GM21529 (cell line): ENCODE measurements around the gene MECP2.

ENCODE experiments used
- ATAC-seq: cut with Tn5 transposase; IDR thresholded peaks from one replicate; pipeline ENCODE4 v1.9.1; 2021; ENCODE audit not compliant: unreplicated experiment

MECP2 gene

DNA sequence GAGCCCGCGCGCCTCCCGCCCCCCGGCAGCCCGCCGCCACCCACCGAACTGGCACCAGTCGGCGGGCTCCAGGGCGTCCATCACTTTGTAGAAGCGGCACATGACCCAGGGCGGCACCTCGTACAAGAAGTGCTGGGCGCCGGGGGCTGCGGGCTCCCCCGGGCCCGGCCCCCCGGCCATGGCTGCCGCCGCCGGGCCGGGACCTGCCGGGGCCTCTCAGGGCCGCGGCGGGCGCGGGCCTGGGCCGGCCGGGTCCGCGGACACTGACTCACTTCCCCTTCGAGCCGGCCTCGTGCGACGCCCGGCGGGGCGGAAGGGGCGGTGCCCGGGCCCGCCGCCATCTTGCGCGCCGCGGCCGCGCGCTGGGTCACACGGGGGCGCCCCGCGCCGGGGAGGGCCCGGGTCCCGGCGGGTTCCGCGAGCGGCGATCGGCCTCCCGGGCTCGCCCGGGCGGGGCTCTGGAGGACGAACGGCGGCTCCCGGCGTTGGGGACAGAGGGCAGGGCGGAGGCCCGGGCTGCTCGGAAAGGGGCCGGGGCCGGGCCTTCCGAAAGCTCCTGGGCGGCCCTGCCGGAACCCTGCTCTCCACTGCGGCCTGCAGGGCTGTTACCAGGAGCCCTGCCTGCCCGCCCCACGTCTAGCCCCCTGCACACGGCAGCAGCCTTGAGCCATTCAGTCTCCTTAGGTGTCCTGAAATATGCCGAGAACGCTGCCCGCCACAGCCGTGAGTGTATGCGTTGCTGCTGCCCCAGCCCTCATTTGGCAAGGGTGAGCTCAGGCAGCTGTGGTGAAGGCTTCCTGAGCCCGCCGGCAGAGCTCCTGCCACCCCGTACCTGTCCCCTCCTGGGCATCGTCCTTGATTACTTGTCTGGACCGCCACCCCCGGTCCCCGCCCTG, 77.6 kb downstream of the MECP2 start, which contains the start of gene IRAK1:
Gene IRAK1 (minus strand): TSS at position 270 of the 896 bp plus-strand sequence. CDS start 90 bp downstream, at position 180.
- peak; percentile 55 for ATAC-seq

DNA sequence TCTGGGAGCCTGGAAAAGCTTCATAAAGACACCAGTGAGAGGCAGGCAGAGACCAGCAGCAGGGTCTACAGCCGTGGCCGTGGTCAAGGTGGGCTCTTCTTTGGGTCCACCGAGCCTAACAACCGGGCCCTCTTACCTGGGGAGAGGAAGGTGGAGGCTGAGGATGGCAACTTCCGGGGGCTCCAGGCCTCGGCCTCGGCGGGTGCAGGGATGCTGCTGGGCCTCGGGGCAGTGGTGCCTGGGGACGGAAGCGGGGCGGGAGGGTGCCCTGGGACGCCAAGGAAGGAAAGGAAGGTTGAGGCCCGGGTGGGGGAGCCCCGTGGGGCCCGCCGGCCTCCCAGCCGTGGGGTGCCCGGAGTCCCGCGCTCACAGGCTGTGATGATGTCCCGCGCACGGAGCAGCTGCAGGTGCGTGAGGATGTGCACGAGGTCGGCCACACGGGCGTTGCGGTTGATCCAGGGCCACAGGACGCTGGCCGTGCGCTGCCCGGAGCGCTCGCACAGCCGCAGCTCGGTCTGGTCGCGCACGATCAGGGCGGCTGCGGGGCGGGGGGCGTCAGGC, 78.4 kb downstream of the MECP2 start:
- peak; percentile 11 for ATAC-seq

DNA sequence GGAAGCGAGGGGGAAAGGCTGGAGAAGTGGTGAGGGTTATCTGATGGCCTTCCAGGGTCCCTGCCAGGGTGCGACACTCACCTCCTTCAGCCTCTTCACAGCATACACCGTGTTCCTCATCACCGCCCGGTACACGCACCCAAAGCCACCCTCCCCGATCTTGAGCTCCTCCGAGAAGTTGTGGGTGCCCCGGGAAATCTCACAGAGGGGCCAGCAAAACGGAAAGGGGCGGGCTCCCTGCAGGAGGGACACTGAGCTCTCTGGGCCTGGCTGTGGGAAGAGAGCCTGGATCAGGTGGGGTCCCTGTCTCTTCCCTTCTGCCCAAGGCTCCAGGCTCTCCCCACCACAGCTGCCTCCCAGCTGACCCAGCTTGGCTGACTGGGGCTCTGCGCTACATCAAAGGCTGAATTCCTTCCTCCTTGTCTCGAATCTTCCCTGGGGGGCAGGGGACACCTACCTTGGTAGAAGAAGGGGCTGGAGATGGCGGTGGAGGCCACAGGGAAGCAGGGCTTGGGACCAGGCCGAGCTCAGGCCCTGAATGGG, 78.9 kb downstream of the MECP2 start:
- no peak for ATAC-seq

DNA sequence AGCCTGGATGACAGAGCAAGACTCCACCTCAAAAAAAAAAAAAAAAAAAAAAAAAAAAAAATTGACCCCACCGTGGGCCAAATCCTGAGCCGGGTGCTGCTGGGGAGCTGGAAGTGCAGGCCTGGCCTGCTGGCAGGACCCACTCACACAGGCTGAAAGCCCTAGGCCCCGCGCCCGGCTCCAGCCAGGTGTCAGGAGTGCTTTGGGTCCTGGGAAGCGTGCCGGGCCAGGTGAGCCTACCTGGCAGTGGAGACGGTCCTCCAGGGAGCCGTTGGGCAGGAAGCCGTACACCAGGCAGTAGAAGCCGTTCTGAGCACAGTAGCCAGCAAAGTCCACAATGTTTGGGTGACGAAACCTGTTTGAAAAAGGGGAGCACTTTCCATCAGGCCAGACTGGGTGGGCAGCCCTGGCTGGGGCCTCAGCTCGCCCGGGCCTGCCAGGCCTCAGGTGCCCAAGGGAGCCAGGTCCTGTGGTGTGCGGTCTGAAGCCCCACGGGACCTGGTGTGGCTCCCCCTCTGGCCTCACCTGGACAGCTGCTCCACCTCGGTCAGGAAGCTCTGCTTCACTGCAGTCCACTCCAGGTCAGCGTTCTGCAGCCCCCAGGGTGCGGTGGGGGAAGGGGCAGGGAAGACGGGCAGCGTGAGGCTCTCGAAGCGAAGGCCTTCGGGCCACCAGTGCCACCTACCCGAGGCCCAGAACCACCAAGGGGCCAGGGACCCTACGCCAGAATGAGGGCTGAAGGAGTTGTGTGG, 79.6 kb downstream of the MECP2 start:
- ATAC-seq, result no peak

DNA sequence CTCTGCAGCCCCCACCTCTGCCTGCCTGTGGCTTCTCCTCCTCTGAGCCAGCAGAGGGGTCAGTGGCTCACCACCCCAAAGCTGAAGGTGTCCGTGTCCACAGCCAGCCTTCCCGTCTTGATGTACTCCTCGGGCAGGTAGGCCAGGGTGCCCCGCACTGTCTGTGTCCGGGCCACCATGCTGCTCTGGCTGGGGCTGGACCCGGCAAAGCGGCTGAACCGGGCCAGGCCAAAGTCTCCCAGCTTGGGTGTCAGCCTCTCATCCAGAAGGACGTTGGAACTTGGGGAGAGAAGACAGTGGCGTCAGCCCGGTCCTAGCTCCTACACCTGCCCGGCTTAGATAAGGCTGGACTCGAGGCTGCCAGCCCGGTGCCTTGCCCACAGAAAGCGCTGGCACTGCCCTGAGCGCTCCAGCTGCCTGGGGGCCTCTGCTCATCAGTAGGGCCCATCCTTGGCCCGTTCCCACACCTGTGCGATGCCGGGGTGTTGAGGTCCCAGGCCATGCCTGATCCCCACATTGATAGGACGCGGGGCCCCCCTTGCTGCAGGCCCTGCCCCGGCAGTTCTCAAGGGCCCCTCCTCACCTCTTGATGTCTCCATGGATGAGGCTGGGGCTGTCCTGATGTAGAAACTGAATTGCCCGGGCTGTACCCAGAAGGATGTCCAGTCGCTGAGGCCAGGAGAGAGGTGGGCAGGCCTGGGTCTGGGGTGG, 81.0 kb downstream of the MECP2 start:
- ATAC-seq, result no peak

DNA sequence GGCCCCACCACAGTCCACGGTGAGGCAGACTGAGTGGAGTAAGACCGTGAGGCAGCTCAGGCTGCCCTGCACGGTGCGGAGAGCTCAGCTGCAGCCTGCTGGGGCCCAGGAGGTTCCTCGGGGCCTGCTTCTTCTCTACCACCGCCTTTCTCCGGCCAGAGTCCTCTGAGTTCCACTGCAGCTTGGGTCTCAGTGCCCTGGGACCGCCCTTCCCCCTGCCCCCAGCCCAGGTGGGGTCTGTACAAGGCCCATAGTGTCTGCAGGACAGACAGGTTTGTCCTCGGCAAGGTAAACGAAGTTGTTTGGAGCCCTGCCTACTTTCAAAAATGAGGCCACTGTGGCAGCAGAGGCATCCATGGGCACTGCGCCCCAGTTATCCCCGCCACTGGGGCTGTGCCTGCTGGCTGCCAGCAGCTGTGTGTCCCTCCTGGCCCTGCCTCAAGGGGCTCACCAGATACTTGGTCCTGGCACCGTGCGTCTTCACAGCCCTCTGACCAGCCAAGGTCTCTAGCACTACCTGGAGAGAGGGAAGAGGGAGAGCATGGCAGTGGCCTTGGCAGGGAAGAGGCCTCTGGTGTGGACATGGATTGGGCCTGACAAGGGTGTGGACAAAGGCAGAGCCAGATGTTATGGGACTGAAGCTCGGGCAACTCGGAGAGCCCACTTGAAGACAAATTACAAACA, 81.8 kb downstream of the MECP2 start:
- ATAC-seq, result no peak

DNA sequence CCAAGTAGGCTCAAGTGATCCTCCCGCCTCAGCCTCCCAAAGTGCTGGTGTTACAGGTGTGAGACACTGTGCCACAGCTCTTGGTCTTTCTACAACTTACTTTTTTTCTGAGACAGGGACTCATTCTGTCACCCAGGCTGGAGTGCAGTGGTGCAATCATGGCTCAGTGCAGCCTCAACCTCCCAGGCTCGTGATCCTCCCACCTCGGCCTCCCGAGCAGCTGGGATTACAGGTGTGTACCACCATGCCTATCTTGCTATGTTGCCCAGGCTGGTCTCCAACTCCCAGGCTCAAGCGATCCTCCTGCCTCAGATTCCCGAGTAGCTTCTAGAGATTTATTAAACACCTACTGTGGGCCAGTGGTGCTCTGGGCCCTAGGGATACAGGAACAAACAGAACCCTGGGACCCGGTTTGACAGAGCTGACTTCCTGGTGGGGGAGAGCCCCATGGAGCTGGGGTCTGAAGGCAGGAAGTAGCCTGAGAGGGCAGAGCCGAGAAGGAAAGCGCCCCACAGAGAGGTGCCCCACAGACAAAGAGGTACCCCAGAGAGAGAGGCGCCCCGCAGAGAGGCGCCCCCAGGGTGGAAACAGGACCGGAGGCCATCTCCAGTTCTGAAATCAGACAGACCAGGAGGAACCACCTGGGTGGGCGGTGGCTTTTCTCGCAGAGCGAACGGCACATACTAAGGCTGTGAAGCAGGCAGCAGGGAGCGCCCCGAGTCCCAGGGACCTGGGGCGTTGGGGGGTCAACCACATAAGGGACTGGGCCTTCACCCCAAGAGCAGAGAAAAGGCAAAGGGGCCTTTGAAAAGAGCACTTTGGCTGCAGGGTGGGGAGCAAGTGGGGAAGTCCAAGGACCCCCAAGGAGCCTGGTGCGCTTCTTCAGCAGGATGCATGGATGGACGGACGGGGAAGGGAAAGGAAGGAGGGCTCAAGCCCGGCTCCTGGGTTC, 82.8 kb downstream of the MECP2 start:
- ATAC-seq, result no peak

DNA sequence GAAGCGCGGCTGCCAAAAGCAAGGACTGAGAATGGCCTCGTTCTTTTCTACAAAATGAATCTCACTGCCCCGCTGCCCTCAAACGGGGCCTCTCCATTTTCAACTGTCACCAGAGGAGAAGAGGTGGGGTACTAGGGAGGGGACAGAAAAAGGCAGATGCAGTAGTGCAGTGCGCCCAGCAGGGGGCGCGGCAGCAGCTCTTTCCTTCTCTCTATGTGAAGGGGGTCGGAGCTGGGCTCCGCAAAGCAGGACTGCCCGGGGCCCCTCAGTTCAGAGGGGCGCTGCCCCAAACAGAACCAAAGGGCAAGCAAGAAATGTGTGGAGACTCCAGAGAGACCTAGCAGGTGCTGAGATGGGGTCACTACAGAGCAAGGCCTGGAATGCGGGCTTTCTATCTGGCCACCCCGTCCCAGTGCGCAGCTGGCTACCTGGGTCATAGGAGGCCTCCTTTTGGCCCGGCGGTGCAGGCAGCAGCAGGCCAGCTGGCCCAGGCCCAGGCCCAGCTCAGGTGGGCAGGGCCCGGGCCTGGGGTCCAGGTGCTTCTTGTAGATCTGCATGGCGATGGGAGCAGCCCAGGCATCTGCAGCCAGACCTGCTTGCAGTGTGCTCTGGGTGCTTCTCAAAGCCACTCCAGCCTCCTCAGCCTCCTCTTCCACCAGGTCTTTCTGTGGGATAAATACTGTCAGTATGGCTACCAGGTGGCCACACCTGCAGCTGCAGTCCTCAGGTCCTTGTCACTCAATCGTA, 83.7 kb downstream of the MECP2 start:
- ATAC-seq, result peak; percentile 44

DNA sequence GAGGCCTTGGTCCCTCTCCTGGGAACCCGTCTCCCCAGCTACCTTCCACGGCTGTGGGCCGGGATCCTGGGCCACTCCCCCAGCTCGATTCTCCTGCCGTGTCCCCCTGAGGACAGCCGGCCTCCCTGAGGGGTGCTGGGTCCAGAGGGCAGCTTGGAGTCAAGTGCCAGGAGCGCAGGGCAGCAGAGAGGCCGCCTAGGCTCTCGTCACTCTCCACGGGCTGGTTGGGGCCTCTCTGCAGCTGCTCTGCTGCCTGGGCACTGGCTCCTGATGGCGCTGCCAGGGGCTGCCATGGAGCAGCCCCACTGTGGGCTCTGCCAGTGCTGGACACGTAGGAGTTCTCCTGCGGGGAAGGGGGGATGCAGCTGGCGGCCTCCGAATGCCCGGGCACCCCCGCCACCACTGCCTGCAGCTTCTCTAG, 84.5 kb downstream of the MECP2 start:
- ATAC-seq, result no peak

DNA sequence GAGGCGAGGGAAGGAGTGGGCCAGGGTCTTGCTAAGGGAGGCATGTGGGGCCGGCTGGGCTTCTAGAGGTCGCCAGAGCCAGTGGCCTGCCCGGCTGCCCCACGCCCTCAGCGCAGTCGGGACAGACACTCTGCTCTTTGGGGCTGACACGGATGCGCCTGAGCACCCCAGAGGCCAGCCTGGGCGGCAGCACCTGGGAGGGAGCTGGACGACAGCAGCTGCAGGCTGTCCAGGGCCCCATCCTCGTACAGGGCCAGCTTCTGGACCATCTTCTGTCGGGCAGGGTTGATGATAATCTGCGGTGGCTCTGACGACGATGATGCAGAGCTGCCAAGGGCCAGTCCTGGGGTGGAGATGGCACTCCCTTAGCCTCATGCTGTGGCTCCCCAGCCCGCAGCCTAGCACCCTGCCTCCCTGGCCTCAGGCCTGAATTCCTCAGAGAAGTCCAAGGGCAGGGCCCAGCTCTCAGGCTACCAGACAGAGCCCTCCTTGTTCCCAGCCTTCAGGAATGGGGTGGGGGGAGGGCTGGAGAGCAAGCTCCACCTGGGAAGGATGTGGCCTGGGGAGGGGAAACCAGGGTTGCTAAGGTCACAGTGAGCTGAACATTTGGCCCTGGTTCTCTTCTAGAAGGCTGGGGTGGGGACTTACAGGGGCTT, 85.1 kb downstream of the MECP2 start:
- no peak for ATAC-seq

DNA sequence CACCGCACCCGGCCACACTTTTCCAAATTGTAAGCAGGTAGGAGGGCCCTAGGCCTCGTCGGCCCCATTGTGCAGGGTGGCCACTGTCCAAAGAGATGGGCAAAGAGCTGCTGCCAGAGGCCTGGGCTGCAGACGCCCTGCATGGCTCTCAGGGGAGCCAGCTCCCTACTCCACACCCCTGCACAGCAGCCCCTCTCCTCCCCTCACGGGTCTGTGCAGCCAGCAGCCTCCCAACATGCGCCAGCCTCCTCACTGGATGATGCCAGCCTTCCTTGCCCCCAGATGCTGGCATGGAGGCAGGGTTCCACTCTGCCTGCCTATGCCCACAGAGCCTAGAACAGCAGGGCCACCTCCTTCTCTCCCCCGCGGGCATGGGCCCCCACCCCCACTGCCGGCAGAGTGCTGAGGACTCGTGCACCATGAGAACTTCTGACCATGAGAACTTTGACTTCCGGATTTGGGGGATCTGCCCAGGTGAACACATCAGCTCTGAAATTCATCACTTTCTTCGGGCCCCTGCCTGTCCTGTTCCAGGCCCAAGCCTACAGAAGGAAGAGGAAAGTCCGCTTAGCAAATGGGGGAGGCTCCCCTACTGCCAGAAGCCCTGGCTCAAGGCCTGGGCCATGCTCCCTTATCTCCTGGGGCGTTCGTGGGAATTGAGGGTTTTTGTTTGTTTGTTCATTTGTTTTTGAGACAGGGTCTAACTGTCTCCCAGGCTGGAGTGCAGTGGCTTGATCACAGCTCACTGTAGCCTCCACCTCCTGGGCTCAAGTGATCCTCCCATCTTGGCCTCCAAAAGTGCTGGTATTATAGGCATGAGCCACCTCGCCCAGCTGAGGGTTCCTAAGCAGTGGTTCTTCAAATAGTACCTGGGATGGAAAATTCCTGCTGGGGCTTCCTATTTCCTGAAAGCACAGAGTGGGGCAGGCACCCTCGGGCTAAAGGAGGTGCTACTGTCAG, 85.9 kb downstream of the MECP2 start:
- no peak for ATAC-seq

DNA sequence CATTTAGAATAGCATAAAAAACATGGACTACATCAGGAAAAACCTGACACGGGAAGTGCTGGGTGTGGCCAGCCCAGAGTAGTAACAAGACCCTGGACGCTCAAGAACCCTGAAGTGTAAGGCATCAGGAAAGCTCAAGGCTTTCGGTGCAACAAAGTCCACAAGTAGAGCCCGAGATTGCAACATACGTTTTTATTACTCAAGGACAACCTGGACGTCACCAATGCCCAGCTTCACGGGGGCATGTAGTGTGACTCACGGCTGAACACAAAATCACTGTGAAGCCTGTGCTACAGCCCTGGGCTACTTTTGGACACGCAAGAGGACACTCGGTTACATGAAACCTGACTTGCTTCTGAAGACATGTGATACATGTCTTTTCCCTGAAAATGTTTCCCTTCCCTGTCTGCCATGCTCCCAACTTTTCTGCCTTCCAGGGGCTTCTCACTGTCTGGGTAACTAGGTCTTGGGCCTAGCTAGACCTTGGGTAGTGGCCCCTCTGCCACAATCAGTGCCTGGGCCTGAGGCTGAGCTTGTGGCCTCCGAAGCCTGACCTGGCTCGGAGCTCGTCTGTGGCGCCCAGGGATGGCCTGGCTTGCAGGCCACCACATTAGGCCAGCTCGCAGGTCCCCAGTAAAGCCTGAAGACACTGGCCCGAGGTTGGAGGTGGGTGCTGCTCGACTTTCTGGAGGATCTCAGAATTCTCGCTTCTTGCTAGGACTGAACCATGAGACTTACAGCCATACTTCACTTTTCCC, 87.0 kb downstream of the MECP2 start:
- no peak for ATAC-seq

DNA sequence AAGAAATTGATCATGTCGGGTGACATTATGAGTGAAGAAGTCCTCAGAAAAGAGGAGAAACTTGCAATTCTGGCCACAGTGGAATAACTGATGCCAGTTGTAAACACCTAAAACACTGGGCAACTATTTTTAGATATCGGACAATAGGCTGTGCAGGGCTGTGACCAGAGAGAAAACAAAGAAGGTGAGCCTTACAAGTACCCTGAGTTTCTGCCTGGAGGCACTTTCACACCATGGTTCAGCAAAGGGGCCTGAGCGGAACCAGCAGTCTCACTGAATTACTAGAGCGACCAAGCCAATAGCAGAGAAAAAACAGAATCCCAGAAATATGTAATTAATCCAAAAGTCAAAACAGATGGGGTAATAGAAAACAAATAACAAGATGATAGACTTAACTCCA, 89.0 kb downstream of the MECP2 start:
- ATAC-seq, result peak; percentile 33

DNA sequence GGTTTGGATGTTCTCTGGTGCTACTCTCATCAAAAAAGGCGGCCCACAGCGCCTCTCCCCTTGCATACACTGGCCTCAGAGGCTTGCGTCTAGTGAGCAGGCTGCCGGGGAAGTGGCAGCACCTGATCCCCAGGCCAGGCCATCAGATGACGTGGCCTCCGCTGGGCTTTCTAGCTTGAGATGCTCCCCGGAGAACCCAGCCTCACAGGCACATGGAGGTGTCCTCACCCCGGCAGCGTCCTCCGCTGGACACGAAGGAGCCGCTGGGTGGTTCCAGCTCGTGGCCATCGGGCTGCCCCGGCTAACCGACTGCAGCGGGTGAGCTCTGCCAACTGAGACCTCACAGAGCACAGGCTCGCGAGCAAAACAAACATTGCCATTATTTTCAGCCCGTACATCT, 90.6 kb downstream of the MECP2 start:
- no peak for ATAC-seq

DNA sequence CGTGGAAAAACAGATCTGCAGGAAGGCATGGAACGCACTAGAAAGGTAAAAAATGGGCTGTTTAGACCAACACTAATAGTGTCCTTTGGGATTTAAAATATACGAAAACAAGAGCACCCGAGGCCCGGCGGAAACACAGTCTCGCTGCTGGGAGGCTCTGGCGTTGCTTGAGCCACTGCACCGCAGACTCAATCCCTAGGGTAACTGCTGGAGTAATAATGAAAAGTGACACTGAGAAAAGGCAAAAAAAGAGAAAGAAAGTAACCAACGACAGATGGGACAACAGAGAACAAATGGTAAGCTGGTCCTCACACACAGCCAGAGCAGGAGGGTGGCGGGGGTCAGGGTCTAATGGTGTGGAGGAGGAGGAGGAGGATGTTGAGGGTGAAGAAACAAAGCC, 93.2 kb downstream of the MECP2 start:
- ATAC-seq, result no peak

DNA sequence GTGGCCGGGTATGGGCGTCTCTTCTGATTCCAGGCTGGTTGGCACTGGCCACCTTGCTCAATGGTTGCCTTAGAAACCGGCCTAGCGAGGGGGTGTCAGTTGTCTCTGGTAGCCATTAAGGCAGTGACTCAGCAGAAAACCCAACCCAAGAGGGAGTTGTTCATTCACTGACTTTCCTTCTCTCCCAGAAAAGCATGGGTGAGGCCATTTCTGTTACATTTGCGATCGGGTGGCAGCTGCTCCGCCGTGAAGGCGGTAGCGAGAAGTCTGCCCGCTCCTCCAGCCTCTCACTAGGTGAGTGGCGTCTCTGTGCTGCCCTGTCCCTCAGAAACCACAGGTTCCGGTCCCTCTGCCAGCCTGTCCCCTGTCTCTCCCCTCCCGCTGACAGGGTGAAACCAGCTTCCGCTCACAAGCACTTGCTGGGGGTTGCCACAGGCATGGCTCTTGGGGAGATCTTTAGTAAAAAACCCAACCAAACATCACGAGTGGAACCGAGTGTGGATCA, 95.2 kb downstream of the MECP2 start:
- no peak for ATAC-seq
